GM15510 (cell line): ENCODE results near the gene MUC2.

ENCODE experiments used
- POLR2A ChIP-seq: IDR thresholded peaks from 3 replicates; pipeline ENCODE4 v1.6.1; 2011; ENCODE audit warnings: borderline replicate concordance; ENCODE audit not compliant: insufficient read length; ENCODE audit errors: extremely low read depth

Gene MUC2

GRCh38 chr11:1053121-1053901, 21.4 kb upstream of the MUC2 start:
- TF ChIP-seq POLR2A = no peak

GRCh38 chr11:1054143-1055108, 20.2 kb upstream of the MUC2 start:
- no peak for TF ChIP-seq POLR2A

DNA sequence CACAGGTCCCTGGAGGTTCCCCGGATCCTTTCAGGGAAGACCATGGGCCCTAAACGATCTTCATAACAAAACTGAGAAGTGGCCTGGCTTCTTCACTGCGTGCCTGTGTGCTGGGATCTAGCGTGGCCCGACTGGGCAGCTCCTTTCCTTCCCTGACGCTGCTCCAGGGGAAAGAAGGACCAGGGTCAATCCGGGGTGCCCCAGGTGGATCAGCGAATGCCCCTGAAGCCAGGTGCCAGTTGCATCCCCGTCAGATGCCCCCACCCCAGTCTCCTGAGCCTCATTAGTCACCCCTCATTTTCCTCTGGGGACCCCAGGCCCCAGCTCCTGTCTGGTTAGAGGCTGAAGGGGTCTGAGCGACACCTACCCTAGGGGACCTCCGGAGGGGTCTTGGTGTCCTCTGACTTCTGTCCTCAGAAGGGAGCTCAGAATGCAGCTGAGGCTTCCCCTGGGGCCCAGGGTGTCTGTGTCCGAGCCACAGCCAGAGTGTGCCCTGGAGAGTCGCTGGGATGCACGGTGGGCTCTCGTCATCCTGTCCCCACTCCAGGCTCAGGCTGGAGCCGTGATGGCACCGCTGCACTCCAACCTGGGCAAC, 19.5 kb upstream of the MUC2 start:
- TF ChIP-seq POLR2A = no peak

GRCh38 chr11:1055990-1056771, 18.5 kb upstream of the MUC2 start:
- TF ChIP-seq POLR2A = no peak

DNA sequence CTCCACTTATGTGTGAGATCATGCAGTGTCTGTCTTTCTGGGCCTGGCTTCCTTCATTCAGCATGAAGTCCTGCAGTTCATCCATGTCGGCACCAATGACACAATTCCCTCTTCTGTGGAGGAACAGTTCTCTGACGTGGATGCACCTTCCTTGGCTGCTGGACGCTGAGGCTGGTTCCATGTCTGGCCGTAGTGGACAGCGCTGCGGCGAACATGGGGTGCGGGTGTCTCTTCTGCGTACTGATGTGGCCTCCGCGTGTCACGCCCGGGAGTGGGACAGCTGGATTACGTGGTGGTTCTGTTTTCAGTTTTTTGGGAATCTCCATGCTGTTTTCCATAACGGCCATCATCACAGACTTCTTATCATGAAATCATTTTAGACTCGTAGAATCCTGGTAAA, 16.9 kb upstream of the MUC2 start:
- no peak for TF ChIP-seq POLR2A

DNA sequence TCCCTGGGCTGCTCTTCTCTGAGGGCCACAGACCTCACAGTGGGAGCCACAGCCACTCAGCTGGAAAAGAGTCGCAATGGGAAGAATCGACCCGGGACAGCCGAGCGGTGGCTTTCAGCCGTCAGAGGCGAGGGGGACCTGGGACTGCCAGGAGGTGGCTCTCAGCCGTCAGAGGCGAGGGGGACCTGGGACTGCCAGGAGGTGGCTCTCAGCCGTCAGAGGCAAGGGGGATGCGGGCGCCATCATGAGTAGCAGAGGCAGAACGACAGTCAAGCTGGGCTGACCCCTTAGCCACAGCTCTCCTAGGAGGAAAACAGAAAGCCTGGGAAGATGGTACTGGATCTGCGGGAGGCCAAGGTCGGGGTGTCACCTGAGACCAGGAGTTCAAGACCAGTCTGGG, 14.9 kb upstream of the MUC2 start:
- TF ChIP-seq POLR2A = no peak

DNA sequence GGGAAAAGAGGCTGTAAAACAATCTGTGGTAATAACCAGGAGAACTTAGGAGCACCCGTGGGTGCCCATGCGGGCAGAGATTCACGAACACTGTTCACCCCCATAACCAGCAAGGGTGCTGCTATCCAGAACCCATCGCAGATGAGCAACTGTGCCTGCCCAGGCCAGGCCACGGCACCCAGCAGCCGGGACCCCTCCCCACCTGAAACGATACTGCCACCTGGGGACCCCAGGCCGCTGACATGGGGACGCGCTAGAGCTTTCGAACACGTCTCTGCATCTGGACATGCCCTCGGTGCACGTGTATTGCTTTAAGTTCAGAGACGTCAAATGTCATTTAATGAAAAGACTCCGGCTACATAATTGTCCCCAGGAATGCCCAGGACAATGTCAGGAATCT, 14.3 kb upstream of the MUC2 start:
- no peak for TF ChIP-seq POLR2A

- no peak for TF ChIP-seq POLR2A
These were observed 13.6 kb upstream of the MUC2 start for GRCh38 chr11:1060852-1061616.

GRCh38 chr11:1062075-1062820, 12.4 kb upstream of the MUC2 start:
- no peak for TF ChIP-seq POLR2A

GRCh38 chr11:1064167-1064566, 10.5 kb upstream of the MUC2 start:
- TF ChIP-seq POLR2A = no peak

- no peak for TF ChIP-seq POLR2A
These were observed 6.7 kb upstream of the MUC2 start for GRCh38 chr11:1067812-1068496.

GRCh38 chr11:1069740-1070139, 4.9 kb upstream of the MUC2 start:
- no peak for TF ChIP-seq POLR2A
